ENCODE results near the gene AGBL1. TPM values are rescaled to one million over a fixed set of nuclear protein-coding genes. Genes with fewer than 3 reads are reported as not detected.

Gene AGBL1
- total RNA-seq, 1 experiment from 2014 or later, result not detected

DNA sequence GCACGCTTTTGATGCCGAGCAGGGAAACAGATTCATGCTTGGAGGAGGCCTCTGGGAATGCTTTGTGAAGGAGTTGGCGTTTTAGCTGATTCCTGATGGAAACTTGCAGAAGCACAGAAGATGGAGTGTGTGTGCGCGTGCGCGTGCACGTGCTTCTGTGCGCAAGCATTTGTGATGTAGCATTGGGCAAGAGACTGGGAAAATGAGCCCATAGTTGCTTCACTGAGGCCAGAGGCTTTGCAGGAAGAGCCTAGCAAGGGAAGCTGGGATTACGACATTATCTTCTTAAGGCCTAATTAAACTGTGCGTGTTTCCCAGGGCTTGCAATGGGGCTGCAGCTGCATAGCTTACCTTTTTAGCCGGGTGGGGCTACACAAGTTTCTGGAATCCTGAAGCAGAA, 18.1 kb upstream of the AGBL1 start:
- intact Hi-C loops (cut with micrococcal nuclease; ENCODE audit: unreplicated experiment), result no loop called here
- no peak overlapping the region for H3K27ac ChIP-seq (ENCODE audit: low read depth, low read length, poor library complexity, severe bottlenecking)
- ChIA-PET POLR2A (ENCODE audit: low non-redundant PET) (no interaction called here), CTCF (no interaction called here)
- no peaks in the 10 kb centered on the region for H3K4me1 ChIP-seq (ENCODE audit: insufficient read depth, low read length, poor library complexity, severe bottlenecking)
- TF ChIP-seq EZH2 (IDR thresholded peaks at IDR 0.05; ENCODE audit: borderline replicate concordance, low read depth, low read length, poor library complexity, severe bottlenecking), result no peak
- TF ChIP-seq CTCF (conservative IDR thresholded peaks at IDR 0.05; ENCODE audit: low read depth, low read length), result no peak
- H3K27me3 ChIP-seq (replicated peaks; ENCODE audit: insufficient read depth, low read depth, low read length, poor library complexity), result peaks cover 54% of the 10 kb centered on the region
- H3K36me3 ChIP-seq (ENCODE audit: insufficient read depth, low read length, poor library complexity, severe bottlenecking), result no peaks in the 10 kb centered on the region
- H3K4me3 ChIP-seq (ENCODE audit: low read depth, low read length, poor library complexity, severe bottlenecking), result no peak overlapping the region
- H3K9me3 ChIP-seq (ENCODE audit: low read depth, low read length, poor library complexity, severe bottlenecking), result no peaks in the 10 kb centered on the region
- BruUV-seq (replicated peaks), result no TSS peak
- no peak for DNase-seq (ENCODE audit: low spot score)

DNA sequence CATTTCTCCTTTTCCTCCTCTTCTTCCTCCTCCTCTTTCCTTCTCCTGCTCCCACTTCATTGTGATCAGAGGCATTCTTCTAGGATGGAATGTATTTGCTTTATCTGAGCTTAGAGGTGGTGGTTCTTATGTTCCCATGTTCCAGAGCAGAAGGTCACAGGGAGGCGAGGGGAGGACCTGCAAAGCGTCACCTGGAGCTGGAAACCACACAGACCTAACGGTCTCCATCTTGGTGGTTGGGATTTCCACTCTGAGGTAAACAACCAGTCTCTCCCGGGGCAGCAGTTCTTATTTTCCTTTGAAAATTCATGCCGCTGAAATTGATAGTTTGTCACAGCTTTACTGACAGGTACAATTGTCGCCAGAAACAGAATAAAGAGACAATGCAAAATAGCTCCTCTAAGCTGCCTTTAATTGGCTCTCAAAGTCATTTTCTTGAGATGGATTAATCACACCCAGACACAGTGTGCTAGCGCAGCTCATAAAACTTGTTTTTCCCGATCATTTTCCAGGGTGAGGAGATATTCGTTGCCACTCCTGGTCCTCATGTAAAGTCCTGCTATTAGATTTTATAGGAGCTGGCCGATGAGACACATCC, 16.9 kb upstream of the AGBL1 start:
- Histone ChIP-seq H3K9me3 (ENCODE audit: low read depth, low read length, poor library complexity, severe bottlenecking) (no peaks in the 10 kb centered on the region), H3K4me3 (ENCODE audit: low read depth, low read length, poor library complexity, severe bottlenecking) (no peak overlapping the region), H3K36me3 (ENCODE audit: insufficient read depth, low read length, poor library complexity, severe bottlenecking) (no peaks in the 10 kb centered on the region), H3K27me3 (replicated peaks; ENCODE audit: insufficient read depth, low read depth, low read length, poor library complexity) (peaks cover 54% of the 10 kb centered on the region), H3K27ac (ENCODE audit: low read depth, low read length, poor library complexity, severe bottlenecking) (no peak overlapping the region), H3K4me1 (ENCODE audit: insufficient read depth, low read length, poor library complexity, severe bottlenecking) (no peaks in the 10 kb centered on the region)
- intact Hi-C loops (cut with micrococcal nuclease; ENCODE audit: unreplicated experiment), result no loop called here
- ChIA-PET POLR2A (ENCODE audit: low non-redundant PET) (no interaction called here), CTCF (no interaction called here)
- BruUV-seq (replicated peaks), result no TSS peak
- DNase-seq (ENCODE audit: low spot score), result no peak
- TF ChIP-seq CTCF (conservative IDR thresholded peaks at IDR 0.05; ENCODE audit: low read depth, low read length) (no peak), EZH2 (IDR thresholded peaks at IDR 0.05; ENCODE audit: borderline replicate concordance, low read depth, low read length, poor library complexity, severe bottlenecking) (no peak)

- Histone ChIP-seq H3K9me3 (ENCODE audit: low read depth, low read length, poor library complexity, severe bottlenecking) (no peaks in the 10 kb centered on the region), H3K4me1 (ENCODE audit: insufficient read depth, low read length, poor library complexity, severe bottlenecking) (no peaks in the 10 kb centered on the region), H3K4me3 (ENCODE audit: low read depth, low read length, poor library complexity, severe bottlenecking) (no peak overlapping the region), H3K36me3 (ENCODE audit: insufficient read depth, low read length, poor library complexity, severe bottlenecking) (no peaks in the 10 kb centered on the region), H3K27me3 (replicated peaks; ENCODE audit: insufficient read depth, low read depth, low read length, poor library complexity) (peaks cover 54% of the 10 kb centered on the region), H3K27ac (ENCODE audit: low read depth, low read length, poor library complexity, severe bottlenecking) (no peak overlapping the region)
- no peak for TF ChIP-seq CTCF (conservative IDR thresholded peaks at IDR 0.05; ENCODE audit: low read depth, low read length)
- no peak for DNase-seq (ENCODE audit: low spot score)
- POLR2A ChIA-PET (ENCODE audit: low non-redundant PET), result no interaction called here
- CTCF ChIA-PET, result no interaction called here
- BruUV-seq (replicated peaks), result no TSS peak
- intact Hi-C loops (cut with micrococcal nuclease; ENCODE audit: unreplicated experiment), result no loop called here
These were observed 16.1 kb upstream of the AGBL1 start for GRCh38 chr15:86063356-86064095.
